Measurements from ENCODE around the gene SF3B4. TPM values are rescaled to one million over a fixed set of nuclear protein-coding genes. Genes with fewer than 3 reads are reported as not detected.

SF3B4 gene
- total and polyA plus RNA-seq, 2 of the 4 experiments (the other 2 are of a cell fraction): 6.6 to 64.4 TPM

Other genes starting within 250 kb of the SF3B4 start
- not detected in 2 replicates for gene FCGR1A, start 145.1 kb downstream of the SF3B4 start, total RNA-seq (2012; rRNA removed)
- gene FCGR1A, start 145.1 kb downstream of the SF3B4 start, polyA plus RNA-seq (2012; rRNA removed): not detected in 2 replicates
- gene BOLA1, start 28.2 kb downstream of the SF3B4 start, total RNA-seq (2012; rRNA removed): 3.4 and 4.4 TPM in 2 replicates
- 12.6 and 14.2 TPM in 2 replicates for gene BOLA1, start 28.2 kb downstream of the SF3B4 start, polyA plus RNA-seq (2012; rRNA removed)
- gene SV2A, start 10.0 kb downstream of the SF3B4 start, total RNA-seq (2012; rRNA removed): 15.4 and 16.4 TPM in 2 replicates
- gene SV2A, start 10.0 kb downstream of the SF3B4 start, polyA plus RNA-seq (2012; rRNA removed): 18.1 and 19.6 TPM in 2 replicates
- gene MTMR11, start 9.1 kb upstream of the SF3B4 start, total RNA-seq (2012; rRNA removed): 1.7 and 2.0 TPM in 2 replicates
- 14.3 and 14.6 TPM in 2 replicates for gene MTMR11, start 9.1 kb upstream of the SF3B4 start, polyA plus RNA-seq (2012; rRNA removed)
- 18.1 and 18.6 TPM in 2 replicates for gene OTUD7B, start 82.9 kb upstream of the SF3B4 start, total RNA-seq (2012; rRNA removed)
- gene OTUD7B, start 82.9 kb upstream of the SF3B4 start, polyA plus RNA-seq (2012; rRNA removed): 6.9 and 7.5 TPM in 2 replicates
- 32.4 and 41.1 TPM in 2 replicates for gene VPS45, start 140.0 kb upstream of the SF3B4 start, total RNA-seq (2012; rRNA removed)
- gene VPS45, start 140.0 kb upstream of the SF3B4 start, polyA plus RNA-seq (2012; rRNA removed): 28.1 and 33.3 TPM in 2 replicates
- 51.4 and 53.3 TPM in 2 replicates for gene PLEKHO1, start 222.1 kb upstream of the SF3B4 start, total RNA-seq (2012; rRNA removed)
- 50.4 and 56.0 TPM in 2 replicates for gene PLEKHO1, start 222.1 kb upstream of the SF3B4 start, polyA plus RNA-seq (2012; rRNA removed)